Skin of body (tissue), 2 donors: ENCODE results near the gene BEX1. TPM values are rescaled to one million over a fixed set of nuclear protein-coding genes. Genes with fewer than 3 reads are reported as not detected.
"Not testable (repeated sequence)": the region's sequence is repeated elsewhere in the genome, so short reads cannot be mapped to it uniquely, and the experiment has no call there.

Source experiments
- DNase-seq: peaks from one replicate; lab custom pipeline; 2025; lab: John Stamatoyannopoulos, UW
- total RNA-seq: library from RNA; depleted of rRNA; stranded (reverse); fragments of >200 nt; gene quantifications from one replicate; pipeline ENCODE4 v1.2.3, GENCODE V29; 2014

BEX1 gene
- 0.30 TPM for total RNA-seq

- no peak for DNase-seq
These were observed at the start of gene BEX1 for GRCh38 chrX:103063918-103064434. BEX1 (minus strand) TSS chrX:103064171; CDS start chrX:103063274, 897 bp downstream.

- not testable (repeated sequence) for DNase-seq
These were observed 45.5 kb upstream of the BEX1 start for GRCh38 chrX:103109497-103109896.

GRCh38 chrX:103107836-103108235 is 43.9 kb upstream of the BEX1 start:
- no peak for DNase-seq

- DNase-seq, result not testable (repeated sequence)
These were observed 43.3 kb upstream of the BEX1 start for GRCh38 chrX:103107227-103107737.

GRCh38 chrX:103104370-103104769 is 40.4 kb upstream of the BEX1 start:
- DNase-seq, result not testable (repeated sequence)

GRCh38 chrX:103103866-103104265 is 39.9 kb upstream of the BEX1 start:
- DNase-seq, result not testable (repeated sequence)

GRCh38 chrX:103101299-103102042 is 37.5 kb upstream of the BEX1 start:
- DNase-seq, result no peak

GRCh38 chrX:103100484-103100883 is 36.5 kb upstream of the BEX1 start:
- DNase-seq, result no peak

GRCh38 chrX:103099691-103100090 is 35.7 kb upstream of the BEX1 start:
- DNase-seq, result no peak

- DNase-seq, result no peak
These were observed 34.5 kb upstream of the BEX1 start for GRCh38 chrX:103098488-103098887.

GRCh38 chrX:103092942-103093341 is 29.0 kb upstream of the BEX1 start, which contains the start of gene NXF3:
NXF3 (minus strand) TSS chrX:103093143; CDS start chrX:103093023, 120 bp downstream.
- DNase-seq, result no peak

GRCh38 chrX:103081051-103081450 is 17.1 kb upstream of the BEX1 start:
- DNase-seq, result no peak

- DNase-seq, result no peak
These were observed 9.5 kb upstream of the BEX1 start for GRCh38 chrX:103073467-103073866.

GRCh38 chrX:103066606-103067005 is 2.6 kb upstream of the BEX1 start:
- no peak for DNase-seq

GRCh38 chrX:103063191-103063845 is 653 bp downstream of the BEX1 start:
- DNase-seq, result no peak

- no peak for DNase-seq
These were observed 2.5 kb downstream of the BEX1 start for GRCh38 chrX:103061486-103061885.

GRCh38 chrX:103056902-103057301 is 7.1 kb downstream of the BEX1 start:
- no peak for DNase-seq

GRCh38 chrX:103052625-103053024 is 11.3 kb downstream of the BEX1 start:
- DNase-seq, result no peak

GRCh38 chrX:103051260-103051789 is 12.6 kb downstream of the BEX1 start:
- DNase-seq, result no peak

- DNase-seq, result not testable (repeated sequence)
These were observed 30.6 kb downstream of the BEX1 start for GRCh38 chrX:103033371-103033770.

GRCh38 chrX:103017542-103017941 is 46.4 kb downstream of the BEX1 start:
- no peak for DNase-seq

GRCh38 chrX:103012945-103013344 is 51.0 kb downstream of the BEX1 start:
- no peak for DNase-seq
